GM12873 (cell line): Measurements from ENCODE around the gene PPID.

Experiments used
- TF ChIP-seq, protein P1 (sequence below): IDR thresholded peaks from 2 replicates; pipeline ENCODE4 v1.5.1; 2012; ENCODE audit warnings: low read depth, mild to moderate bottlenecking, moderate library complexity, low read length, control low read depth; ENCODE audit not compliant: insufficient read depth; ENCODE audit errors: missing control alignments

PPID gene

GRCh38 chr4:158754385-158755180, 31.4 kb upstream of the PPID start:
- TF ChIP-seq, protein P1, sequence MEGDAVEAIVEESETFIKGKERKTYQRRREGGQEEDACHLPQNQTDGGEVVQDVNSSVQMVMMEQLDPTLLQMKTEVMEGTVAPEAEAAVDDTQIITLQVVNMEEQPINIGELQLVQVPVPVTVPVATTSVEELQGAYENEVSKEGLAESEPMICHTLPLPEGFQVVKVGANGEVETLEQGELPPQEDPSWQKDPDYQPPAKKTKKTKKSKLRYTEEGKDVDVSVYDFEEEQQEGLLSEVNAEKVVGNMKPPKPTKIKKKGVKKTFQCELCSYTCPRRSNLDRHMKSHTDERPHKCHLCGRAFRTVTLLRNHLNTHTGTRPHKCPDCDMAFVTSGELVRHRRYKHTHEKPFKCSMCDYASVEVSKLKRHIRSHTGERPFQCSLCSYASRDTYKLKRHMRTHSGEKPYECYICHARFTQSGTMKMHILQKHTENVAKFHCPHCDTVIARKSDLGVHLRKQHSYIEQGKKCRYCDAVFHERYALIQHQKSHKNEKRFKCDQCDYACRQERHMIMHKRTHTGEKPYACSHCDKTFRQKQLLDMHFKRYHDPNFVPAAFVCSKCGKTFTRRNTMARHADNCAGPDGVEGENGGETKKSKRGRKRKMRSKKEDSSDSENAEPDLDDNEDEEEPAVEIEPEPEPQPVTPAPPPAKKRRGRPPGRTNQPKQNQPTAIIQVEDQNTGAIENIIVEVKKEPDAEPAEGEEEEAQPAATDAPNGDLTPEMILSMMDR, result no peak

DNA sequence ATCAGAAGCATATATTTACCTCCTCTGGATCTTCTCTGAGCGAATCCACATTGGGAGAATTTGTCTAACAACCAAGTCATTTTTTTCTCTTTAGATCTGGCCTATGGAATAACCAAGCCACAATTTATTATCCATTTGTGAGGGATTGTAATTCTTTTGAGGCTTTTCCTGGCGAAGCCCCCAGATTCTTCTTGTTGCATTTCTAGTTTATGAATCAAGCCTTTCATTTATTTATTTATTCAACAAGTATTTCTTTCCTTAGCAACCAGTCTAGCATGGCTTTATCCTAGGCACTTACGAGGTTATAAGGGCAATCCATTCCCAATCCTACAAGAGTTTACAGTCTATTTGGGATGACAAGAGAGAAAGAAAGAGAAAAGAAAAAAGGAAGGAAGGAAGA, 27.2 kb upstream of the PPID start:
- TF ChIP-seq, protein P1, result no peak

GRCh38 chr4:158741326-158742021, 18.3 kb upstream of the PPID start:
- TF ChIP-seq, protein P1, result no peak

GRCh38 chr4:158739600-158739999, 16.4 kb upstream of the PPID start:
- TF ChIP-seq, protein P1, result no peak

GRCh38 chr4:158738866-158739265, 15.7 kb upstream of the PPID start:
- TF ChIP-seq, protein P1, result no peak

- TF ChIP-seq, protein P1, result peak; percentile 75
These were observed 6.7 kb upstream of the PPID start for GRCh38 chr4:158729716-158730559.

GRCh38 chr4:158728236-158728635, 5.0 kb upstream of the PPID start:
- TF ChIP-seq, protein P1, result no peak
